Kidney epithelial cell (primary cell): ENCODE measurements around the gene NCKAP5L. TPM values are rescaled to one million over a fixed set of nuclear protein-coding genes. Genes with fewer than 3 reads are reported as not detected.
A peak's percentile ranks its signal among the peaks of the same experiment; 100 is the strongest.

Source experiments
- DNase-seq: peaks from one replicate; pipeline ENCODE4 v3.0.0-alpha.2; 2010; ENCODE audit warnings: low read depth
- H3K27me3 ChIP-seq: 2 replicates; pipeline ENCODE4 v1.6.0; 2011; ENCODE audit warnings: low read length; ENCODE audit not compliant: control insufficient read depth, insufficient read depth
- H3K36me3 ChIP-seq: 2 replicates; pipeline ENCODE4 v1.5.1; 2011; ENCODE audit warnings: low read length; ENCODE audit not compliant: control insufficient read depth, insufficient read depth
- H3K4me3 ChIP-seq: 2 replicates; pipeline ENCODE4 v1.5.1; 2011; ENCODE audit warnings: low read depth, mild to moderate bottlenecking, control low read depth, low read length
- CTCF ChIP-seq: IDR thresholded peaks from 2 replicates; pipeline ENCODE4 v1.5.1; 2011; ENCODE audit warnings: mild to moderate bottlenecking, moderate library complexity, low read length, control low read depth, inconsistent platforms; ENCODE audit not compliant: insufficient read depth, poor library complexity, severe bottlenecking
- total RNA-seq: library from RNA; depleted of rRNA; stranded (reverse); fragments of >200 nt; gene quantifications from 2 replicates; pipeline ENCODE4 v1.2.3, GENCODE V29; 2015

The NCKAP5L gene
- total RNA-seq, 1 donor from 2014 or later = 24.1 TPM

DNA sequence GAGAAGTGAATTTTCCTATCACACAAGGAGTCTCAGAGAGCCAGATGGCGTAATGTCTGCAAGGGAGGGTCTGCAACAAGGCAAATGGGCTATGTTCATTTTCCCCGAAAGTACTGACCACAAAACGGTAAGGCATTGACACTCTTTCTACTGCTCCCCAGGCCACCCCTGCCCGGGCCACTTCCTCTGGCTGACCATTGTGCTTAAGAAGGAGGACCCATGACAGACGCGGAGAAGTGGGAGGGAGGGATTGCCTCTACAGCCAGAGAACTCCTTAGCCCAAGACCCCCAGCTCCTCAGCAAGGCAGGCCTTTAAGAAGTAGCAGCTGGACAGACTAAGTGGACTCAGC, 1.2 kb downstream of the NCKAP5L start:
- TF ChIP-seq CTCF = no peak
- no peaks in the 10 kb centered on the region for H3K27me3 ChIP-seq
- peak overlapping the region; percentile 90 for H3K4me3 ChIP-seq
- no peak for DNase-seq
- H3K36me3 ChIP-seq = no peaks in the 10 kb centered on the region

DNA sequence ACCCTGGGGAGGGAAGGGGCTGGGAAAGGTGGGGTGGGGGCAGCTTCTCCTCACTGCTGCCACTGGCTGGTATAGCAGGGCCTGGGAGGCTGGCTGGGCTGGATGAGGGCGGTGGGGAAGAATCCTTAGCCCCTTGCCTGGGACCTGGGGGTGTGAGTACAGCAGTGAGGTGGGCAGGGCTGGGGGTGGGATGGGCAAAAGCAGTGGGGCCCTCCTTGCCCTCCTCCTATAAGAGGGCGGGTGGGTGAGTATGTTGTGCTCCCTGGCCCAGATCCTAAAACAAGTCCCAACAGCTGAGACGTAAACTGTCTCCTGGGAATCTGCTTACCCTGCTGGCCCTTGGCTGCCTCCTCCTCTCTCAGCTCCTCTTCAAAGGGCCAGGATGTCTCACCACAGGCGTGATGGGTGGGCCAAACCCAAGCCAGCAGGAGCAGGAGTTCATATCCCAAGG, 2.2 kb downstream of the NCKAP5L start:
- no peak for DNase-seq
- no peak overlapping the region for H3K4me3 ChIP-seq
- H3K27me3 ChIP-seq = no peaks in the 10 kb centered on the region
- no peak for TF ChIP-seq CTCF
- H3K36me3 ChIP-seq = no peaks in the 10 kb centered on the region

- DNase-seq = no peak
- no peaks in the 10 kb centered on the region for H3K36me3 ChIP-seq
- H3K27me3 ChIP-seq = no peaks in the 10 kb centered on the region
- no peak overlapping the region for H3K4me3 ChIP-seq
- no peak for TF ChIP-seq CTCF
Observed at GRCh38 chr12:49825360-49825970, 2.7 kb downstream of the NCKAP5L start.

GRCh38 chr12:49824895-49825294, 3.3 kb downstream of the NCKAP5L start:
- no peak for DNase-seq
- no peak for TF ChIP-seq CTCF
- no peaks in the 10 kb centered on the region for H3K27me3 ChIP-seq
- no peaks in the 10 kb centered on the region for H3K36me3 ChIP-seq
- H3K4me3 ChIP-seq = no peak overlapping the region

DNA sequence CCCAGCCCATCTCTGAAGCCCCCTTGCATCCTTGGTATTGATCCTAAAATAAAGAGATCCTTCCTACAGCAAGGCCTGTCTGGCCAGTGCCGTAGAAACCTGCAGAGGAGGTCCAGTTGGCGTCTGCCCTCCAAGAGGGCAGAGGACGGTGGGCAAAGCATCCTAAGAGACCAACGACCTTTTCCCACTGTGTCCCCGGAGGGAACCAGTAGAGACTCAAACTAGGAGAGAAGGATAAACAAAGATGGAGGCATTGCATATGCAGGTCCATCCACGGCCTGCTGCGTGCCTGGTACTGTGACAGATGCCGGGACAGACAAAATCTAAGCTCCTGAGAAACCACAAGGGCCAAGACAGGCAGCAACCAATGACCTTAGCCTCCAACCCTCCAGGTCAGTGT, 3.8 kb downstream of the NCKAP5L start:
- TF ChIP-seq CTCF = no peak
- no peak for DNase-seq
- H3K36me3 ChIP-seq = no peaks in the 10 kb centered on the region
- H3K4me3 ChIP-seq = no peak overlapping the region
- no peaks in the 10 kb centered on the region for H3K27me3 ChIP-seq

DNA sequence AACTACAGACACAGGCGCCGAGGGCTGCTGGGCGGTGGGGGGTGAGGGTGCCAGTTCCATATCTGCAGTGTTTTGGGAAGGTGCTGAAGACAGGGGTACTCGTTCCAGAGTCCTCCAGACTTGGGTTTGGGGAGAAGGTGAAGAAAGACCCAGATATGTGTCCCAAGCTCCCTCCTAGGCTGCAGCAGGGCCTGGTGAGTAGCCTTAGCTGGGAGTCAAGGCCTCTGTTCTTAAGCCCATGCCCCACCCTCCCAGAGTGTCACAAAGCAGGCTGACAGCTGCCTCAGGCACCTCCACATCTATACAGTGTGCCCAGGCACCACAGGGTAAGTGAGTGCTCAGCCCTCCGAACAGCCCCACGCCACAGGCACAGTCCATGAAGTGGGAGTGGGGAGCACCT, 4.3 kb downstream of the NCKAP5L start:
- no peak overlapping the region for H3K4me3 ChIP-seq
- TF ChIP-seq CTCF = no peak
- no peaks in the 10 kb centered on the region for H3K27me3 ChIP-seq
- H3K36me3 ChIP-seq = no peaks in the 10 kb centered on the region
- no peak for DNase-seq
